Measurements from ENCODE around the gene LHFPL4.

The LHFPL4 gene

DNA sequence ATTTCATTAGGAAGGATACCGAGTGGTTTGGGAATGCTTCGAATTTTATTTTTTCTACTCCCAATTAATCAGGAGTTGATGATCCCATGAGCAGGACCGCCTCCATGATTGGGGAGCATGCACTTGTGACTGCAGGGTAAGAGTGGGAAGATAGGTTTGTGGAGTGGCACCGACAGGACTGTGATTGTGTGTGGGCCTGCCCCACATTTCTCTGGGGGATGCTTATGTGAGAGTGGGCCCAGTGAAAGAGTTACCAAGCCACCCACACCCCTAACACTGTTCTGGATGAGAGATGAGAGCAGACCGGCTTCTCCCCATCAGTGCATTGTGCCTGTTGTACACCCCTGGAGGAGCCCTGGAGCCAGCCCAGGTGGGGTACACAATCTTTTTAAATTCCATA lies 76.7 kb downstream of the LHFPL4 start:
- DNase-seq (ENCODE audit: low read depth in 1 of 2, low spot score in 1 of 2) = no peak

DNA sequence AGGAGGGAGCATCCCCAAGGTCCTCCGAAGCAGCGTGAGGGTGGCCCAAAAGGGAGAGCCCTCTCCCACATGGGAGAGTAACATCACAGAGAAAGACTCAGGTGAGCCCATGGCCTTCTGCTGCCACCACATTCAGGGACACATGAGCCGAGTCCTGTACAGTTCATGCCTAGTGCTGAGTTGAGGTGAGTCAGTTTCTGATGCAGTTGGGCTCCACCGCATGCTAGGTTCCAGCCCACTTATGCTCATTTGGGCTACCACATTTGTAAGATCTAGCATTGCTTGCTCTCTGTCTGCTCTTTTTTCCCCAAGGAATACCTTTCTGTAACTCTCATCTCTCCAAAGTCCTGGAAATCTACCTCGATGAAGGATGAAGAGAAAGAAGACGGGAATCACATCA lies 79.1 kb downstream of the LHFPL4 start:
- DNase-seq (ENCODE audit: low read depth in 1 of 2, low spot score in 1 of 2) = no peak

DNA sequence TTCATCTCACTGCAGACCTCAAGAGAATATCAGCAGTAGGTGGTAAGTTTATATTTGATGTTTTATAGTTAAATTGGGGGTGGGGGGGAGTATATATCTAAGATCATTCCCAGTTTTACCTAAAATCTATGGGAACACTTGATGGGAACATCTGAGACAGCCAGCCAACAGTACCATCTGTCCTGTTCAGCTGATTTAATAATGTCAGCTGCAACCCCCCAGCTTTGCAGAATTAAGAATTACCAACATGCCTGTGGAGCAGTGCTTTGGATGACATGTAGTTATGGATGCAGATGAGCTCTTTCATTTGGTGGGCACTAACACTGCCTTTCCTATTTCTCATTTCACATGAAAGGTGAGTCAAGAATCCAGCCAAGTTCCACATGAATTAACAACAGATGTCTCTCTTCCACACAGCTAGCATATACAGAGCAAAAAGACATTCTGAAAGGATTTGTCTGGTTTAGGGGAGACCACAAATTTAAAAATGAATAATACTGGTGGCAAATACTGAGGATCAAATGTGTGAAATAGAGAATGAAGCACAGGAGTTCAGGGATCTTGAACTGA lies 80.0 kb downstream of the LHFPL4 start:
- DNase-seq (ENCODE audit: low read depth in 1 of 2, low spot score in 1 of 2) = no peak

DNA sequence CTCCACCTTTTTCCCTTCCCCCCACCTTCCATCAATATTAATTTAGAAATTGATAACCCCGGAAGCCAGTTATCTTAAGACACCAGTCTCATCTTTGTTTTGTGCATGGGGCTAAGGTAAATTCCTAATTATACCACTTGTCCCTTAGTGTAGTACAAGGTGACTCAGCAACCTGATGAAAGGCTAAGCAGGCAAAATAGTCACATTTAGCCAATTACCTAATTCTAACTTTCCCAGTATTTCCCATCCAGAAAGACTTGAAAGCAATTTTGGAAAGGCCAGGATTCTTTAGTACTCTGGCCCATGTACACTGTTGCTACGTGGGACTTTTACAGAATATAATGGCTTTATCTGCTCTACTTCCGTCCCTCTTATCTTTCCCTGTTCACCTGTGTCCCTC lies 83.6 kb downstream of the LHFPL4 start:
- no peak for DNase-seq (ENCODE audit: low read depth in 1 of 2, low spot score in 1 of 2)

GRCh38 chr3:9468460-9468859 lies 85.2 kb downstream of the LHFPL4 start:
- DNase-seq (ENCODE audit: low read depth in 1 of 2, low spot score in 1 of 2) = no peak

DNA sequence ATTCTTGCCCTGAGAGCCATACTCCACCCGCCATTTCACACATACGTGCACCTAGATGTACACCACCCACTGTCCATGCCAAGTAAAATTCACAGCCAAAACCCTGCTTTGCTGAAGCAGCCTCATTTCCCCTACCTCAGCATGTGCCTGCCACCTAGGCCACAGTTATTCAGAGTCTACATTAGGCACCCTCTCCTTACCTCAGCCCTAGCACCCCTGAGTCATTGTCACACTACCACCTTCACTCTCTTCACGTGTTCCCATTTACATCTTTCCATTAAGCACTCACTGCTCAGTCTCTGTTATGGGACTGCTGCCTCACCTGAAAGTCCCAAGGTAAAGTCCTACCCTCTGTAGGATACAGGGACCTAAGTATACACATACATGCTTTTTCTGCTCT lies 86.2 kb downstream of the LHFPL4 start:
- no peak for DNase-seq (ENCODE audit: low read depth in 1 of 2, low spot score in 1 of 2)

GRCh38 chr3:9455596-9456131 lies 98.0 kb downstream of the LHFPL4 start:
- no peak for DNase-seq (ENCODE audit: low read depth in 1 of 2, low spot score in 1 of 2)

DNA sequence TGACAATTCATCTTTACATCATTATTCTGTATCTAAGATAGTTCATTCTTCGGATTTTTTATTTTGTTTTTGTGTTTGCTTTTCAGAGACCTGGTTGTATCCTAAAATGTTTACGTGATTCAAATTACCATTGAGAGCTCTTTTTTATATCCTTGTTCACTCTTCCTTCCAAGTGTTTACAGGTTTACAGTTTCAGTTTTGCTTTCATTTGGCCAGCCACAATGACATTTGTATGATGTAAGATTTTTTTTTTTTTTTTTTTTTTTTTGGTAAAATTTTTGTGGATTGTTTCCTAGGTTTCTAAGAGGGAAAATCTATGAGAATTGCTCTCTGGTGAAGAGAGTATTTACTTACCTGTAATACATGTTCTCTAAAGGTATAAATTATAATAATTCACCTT lies 101.2 kb downstream of the LHFPL4 start:
- DNase-seq (ENCODE audit: low read depth in 1 of 2, low spot score in 1 of 2) = no peak

DNA sequence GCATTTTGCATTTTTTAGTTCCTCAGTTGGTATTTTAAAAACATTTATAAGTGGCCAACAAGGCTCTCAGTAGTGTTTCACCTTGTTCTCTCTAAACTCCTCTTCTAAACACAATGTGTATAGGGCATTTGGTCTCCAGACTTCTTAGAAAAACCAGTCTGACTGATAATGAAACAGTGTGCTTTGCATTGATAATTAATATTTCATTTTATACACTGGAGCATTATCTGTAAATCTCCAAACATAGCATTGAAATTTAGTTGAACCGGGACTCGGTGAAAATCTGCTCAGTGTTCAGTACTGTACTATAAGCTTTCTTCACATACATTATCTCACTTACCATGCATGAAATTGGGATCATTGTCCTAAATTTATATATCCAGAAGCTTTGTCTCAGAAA lies 102.6 kb downstream of the LHFPL4 start:
- no peak for DNase-seq (ENCODE audit: low read depth in 1 of 2, low spot score in 1 of 2)

DNA sequence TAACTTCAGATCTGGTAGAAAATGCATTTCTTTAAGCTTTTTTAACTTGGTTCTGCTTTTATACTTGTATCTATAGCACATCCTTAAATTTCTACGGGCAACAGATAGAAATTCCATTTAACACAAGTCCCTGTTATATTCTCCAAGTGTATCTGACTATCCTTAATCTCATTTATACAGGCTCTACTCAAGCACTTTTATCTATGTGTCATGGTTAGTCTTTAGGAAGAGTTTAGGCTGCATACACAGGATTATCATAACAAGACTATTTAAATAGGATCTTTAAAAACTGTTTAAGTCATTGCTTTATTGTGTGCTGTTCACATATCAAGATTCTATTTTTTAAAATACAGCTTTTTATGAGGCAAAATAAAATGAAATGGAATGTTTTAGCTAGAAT lies 103.5 kb downstream of the LHFPL4 start:
- DNase-seq (ENCODE audit: low read depth in 1 of 2, low spot score in 1 of 2) = no peak

DNA sequence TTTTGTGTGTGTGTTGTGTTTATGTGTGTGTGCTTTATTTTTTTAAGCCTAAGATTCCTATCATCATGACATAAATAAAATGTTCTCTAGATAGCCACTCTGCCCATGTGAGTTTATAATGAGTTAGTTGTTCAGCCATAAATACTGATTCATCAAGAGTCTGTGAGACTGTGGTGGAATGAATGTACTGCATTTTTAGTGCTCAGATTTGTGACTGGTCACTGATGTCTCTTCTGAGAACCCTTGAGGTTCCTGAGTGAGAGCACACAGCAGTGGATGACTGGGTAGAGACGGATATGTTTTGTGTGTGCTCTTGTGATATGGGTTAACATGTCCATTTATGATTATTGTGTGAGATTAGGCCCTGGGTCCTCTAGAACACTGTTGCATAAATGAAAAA lies 105.0 kb downstream of the LHFPL4 start:
- no peak for DNase-seq (ENCODE audit: low read depth in 1 of 2, low spot score in 1 of 2)

Measured in activated CD4-positive, alpha-beta T cell treated with anti-CD3 and anti-CD28 coated beads, Interleukin-2, amount 50 U/mL, for 24 hours (primary cell).